Measurements from ENCODE around the gene PPME1.

PPME1 gene

DNA sequence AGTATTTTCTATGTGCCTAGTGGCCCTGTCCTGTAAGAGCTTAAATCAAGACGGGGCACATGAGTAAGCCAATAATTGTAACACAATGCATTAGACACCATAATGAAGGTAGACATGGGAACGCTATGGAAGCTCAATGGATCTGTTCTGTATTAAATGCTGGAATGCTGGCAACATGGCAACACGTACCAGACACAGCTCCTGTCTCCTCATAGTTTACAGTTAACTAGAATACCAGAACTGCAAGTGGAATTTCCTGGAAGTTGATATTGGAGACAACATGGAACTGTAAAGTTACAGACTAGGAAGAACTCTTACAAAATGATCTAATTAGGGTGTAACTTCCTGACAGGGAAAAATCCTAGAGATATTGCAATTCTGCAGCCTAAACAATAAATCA, 127.9 kb downstream of the PPME1 start:
- TF ChIP-seq, protein P1, sequence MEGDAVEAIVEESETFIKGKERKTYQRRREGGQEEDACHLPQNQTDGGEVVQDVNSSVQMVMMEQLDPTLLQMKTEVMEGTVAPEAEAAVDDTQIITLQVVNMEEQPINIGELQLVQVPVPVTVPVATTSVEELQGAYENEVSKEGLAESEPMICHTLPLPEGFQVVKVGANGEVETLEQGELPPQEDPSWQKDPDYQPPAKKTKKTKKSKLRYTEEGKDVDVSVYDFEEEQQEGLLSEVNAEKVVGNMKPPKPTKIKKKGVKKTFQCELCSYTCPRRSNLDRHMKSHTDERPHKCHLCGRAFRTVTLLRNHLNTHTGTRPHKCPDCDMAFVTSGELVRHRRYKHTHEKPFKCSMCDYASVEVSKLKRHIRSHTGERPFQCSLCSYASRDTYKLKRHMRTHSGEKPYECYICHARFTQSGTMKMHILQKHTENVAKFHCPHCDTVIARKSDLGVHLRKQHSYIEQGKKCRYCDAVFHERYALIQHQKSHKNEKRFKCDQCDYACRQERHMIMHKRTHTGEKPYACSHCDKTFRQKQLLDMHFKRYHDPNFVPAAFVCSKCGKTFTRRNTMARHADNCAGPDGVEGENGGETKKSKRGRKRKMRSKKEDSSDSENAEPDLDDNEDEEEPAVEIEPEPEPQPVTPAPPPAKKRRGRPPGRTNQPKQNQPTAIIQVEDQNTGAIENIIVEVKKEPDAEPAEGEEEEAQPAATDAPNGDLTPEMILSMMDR (IDR thresholded peaks at IDR 0.05; ENCODE audit: low read depth, low read length), result no peak
- no peak overlapping the region for H3K4me3 ChIP-seq (replicated peaks in 1 of 2; ENCODE audit: low read depth in 2 of 2, low read length in 2 of 2)
- peak in 1 of 2 donors; percentile 35 for DNase-seq (ENCODE audit: low read depth in 2 of 2)

Data from cardiac fibroblast (primary cell).